ENCODE measurements around the gene NHP2. TPM values are rescaled to one million over a fixed set of nuclear protein-coding genes. Genes with fewer than 3 reads are reported as not detected.

NHP2 gene
- total RNA-seq, 1 donor from 2014 or later = 175 TPM

DNA sequence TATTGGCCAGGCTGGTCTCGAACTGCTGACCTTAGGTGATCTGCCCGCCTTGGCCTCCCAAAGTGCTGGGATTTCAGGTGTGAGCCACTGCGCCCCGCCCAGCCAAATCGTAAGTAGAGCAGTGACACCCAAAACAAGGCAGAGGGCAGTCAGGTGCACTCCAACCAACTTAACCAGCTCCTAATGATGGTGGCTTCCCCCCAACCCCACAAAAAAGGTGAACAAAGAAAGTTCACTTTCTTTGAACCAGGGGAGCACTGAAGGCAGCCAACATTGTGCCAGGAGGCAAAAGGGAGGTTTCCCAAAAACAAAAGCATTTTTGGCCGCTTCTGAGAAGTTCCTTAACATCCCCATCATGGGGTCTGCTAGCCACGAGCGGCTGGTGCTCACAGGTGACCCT lies 23.9 kb upstream of the NHP2 start:
- TF ChIP-seq, protein P1, sequence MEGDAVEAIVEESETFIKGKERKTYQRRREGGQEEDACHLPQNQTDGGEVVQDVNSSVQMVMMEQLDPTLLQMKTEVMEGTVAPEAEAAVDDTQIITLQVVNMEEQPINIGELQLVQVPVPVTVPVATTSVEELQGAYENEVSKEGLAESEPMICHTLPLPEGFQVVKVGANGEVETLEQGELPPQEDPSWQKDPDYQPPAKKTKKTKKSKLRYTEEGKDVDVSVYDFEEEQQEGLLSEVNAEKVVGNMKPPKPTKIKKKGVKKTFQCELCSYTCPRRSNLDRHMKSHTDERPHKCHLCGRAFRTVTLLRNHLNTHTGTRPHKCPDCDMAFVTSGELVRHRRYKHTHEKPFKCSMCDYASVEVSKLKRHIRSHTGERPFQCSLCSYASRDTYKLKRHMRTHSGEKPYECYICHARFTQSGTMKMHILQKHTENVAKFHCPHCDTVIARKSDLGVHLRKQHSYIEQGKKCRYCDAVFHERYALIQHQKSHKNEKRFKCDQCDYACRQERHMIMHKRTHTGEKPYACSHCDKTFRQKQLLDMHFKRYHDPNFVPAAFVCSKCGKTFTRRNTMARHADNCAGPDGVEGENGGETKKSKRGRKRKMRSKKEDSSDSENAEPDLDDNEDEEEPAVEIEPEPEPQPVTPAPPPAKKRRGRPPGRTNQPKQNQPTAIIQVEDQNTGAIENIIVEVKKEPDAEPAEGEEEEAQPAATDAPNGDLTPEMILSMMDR (IDR thresholded peaks at IDR 0.05) = no peak
- DNase-seq = no peak
- intact Hi-C loops (cut with micrococcal nuclease) = no loop called here
- ChIA-PET CTCF (no interaction called here), POLR2A (no interaction called here)
- Mint-ChIP-seq H3K9me3 (no peaks in the 10 kb centered on the region), H3K36me3 (ENCODE audit: low read depth) (no peaks in the 10 kb centered on the region), H3K4me3 (no peak overlapping the region), H3K27me3 (peaks cover 14% of the 10 kb centered on the region), H3K27ac (no peak overlapping the region), H3K4me1 (no peaks in the 10 kb centered on the region)
- ATAC-seq (ENCODE audit: low read depth) = no peak

GRCh38 chr5:178176791-178177190 lies 23.1 kb upstream of the NHP2 start:
- TF ChIP-seq, protein P1 (IDR thresholded peaks at IDR 0.05) = no peak
- Mint-ChIP-seq H3K4me3 (no peak overlapping the region), H3K27ac (no peak overlapping the region), H3K36me3 (ENCODE audit: low read depth) (no peaks in the 10 kb centered on the region), H3K4me1 (no peaks in the 10 kb centered on the region), H3K9me3 (no peaks in the 10 kb centered on the region), H3K27me3 (peaks cover 14% of the 10 kb centered on the region)
- ATAC-seq (ENCODE audit: low read depth) (no peak), DNase-seq (no peak)
- intact Hi-C loops (cut with micrococcal nuclease) = no loop called here
- ChIA-PET POLR2A (no interaction called here), CTCF (no interaction called here)

DNA sequence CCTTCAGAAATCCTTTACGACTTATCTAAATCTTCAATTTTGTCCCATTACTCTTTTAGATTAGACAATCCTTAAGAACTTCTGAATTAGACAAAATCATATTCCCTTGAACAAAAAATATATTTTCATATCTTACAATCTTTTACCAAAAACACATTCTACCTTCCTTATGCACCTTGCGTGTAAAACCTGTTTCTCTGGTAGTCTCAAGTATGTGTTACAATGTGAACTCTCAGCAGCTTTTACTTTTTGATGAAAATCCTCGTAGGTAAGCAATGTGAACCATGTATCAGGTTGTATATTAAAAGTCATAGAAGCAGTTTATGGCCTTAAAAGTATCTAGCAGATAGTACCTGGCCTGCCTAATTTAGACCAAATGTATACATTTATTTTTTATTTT lies 20.8 kb upstream of the NHP2 start:
- Mint-ChIP-seq H3K4me1 (no peaks in the 10 kb centered on the region), H3K27me3 (peaks cover 10% of the 10 kb centered on the region), H3K4me3 (no peak overlapping the region), H3K9me3 (no peaks in the 10 kb centered on the region), H3K27ac (no peak overlapping the region), H3K36me3 (ENCODE audit: low read depth) (no peaks in the 10 kb centered on the region)
- ATAC-seq (ENCODE audit: low read depth) (no peak), DNase-seq (no peak)
- TF ChIP-seq, protein P1 (IDR thresholded peaks at IDR 0.05) = no peak
- ChIA-PET POLR2A (no interaction called here), CTCF (no interaction called here)
- intact Hi-C loops (cut with micrococcal nuclease) = no loop called here

- Mint-ChIP-seq H3K27ac (no peak overlapping the region), H3K4me3 (no peak overlapping the region), H3K4me1 (peaks cover 5% of the 10 kb centered on the region), H3K36me3 (ENCODE audit: low read depth) (no peaks in the 10 kb centered on the region), H3K9me3 (no peaks in the 10 kb centered on the region), H3K27me3 (no peaks in the 10 kb centered on the region)
- POLR2A ChIA-PET = no interaction called here
- intact Hi-C loops (cut with micrococcal nuclease) = no loop called here
- CTCF ChIA-PET = no interaction called here
- TF ChIP-seq, protein P1 (IDR thresholded peaks at IDR 0.05) = no peak
- no peak for ATAC-seq (ENCODE audit: low read depth)
- DNase-seq = no peak
These were observed 16.8 kb upstream of the NHP2 start for GRCh38 chr5:178170455-178170854.

- ATAC-seq (ENCODE audit: low read depth) = no peak
- Mint-ChIP-seq H3K4me1 (peaks cover 15% of the 10 kb centered on the region), H3K27ac (no peak overlapping the region), H3K9me3 (no peaks in the 10 kb centered on the region), H3K27me3 (peaks cover 8% of the 10 kb centered on the region), H3K36me3 (ENCODE audit: low read depth) (no peaks in the 10 kb centered on the region), H3K4me3 (no peak overlapping the region)
- CTCF ChIA-PET = interaction anchor here (1.6 kb wide), 1 partner anchor 90 kb away, joined by 19 read pairs; no protein-coding TSS in a partner anchor
- TF ChIP-seq, protein P1 (IDR thresholded peaks at IDR 0.05) = no peak
- DNase-seq = no peak
- intact Hi-C loops (cut with micrococcal nuclease) = no loop called here
- POLR2A ChIA-PET = no interaction called here
These were observed 11.9 kb upstream of the NHP2 start for GRCh38 chr5:178165581-178165980.
